T-helper 17 cell (primary cell): ENCODE measurements around the gene ELOVL7. TPM values are rescaled to one million over a fixed set of nuclear protein-coding genes. Genes with fewer than 3 reads are reported as not detected.
"Not testable (repeated sequence)": the region's sequence is repeated elsewhere in the genome, so short reads cannot be mapped to it uniquely, and the experiment has no call there.

Experiments
- ATAC-seq: fragments of 150-1000 bp; cut with Tn5 transposase; 2 replicates; pipeline ENCODE4 v1.10.0; 2021; ENCODE audit warnings: mild to moderate bottlenecking, moderate library complexity
- DNase-seq, 3 donors: peaks; one replicate each; pipeline versions ENCODE4 v3.0.0 to v3.0.0-alpha.2; 2020 to 2021
- H3K9me3 ChIP-seq: one replicate; pipeline ENCODE4 v1.7.0; 2013; ENCODE audit warnings: low read length, mild to moderate bottlenecking; ENCODE audit not compliant: control insufficient read depth, poor library complexity, severe bottlenecking
- H3K27ac Mint-ChIP-seq: one replicate; pipeline ENCODE4 v1.8.0; 2022; ENCODE audit warnings: mild to moderate bottlenecking, moderate library complexity, mixed read lengths
- H3K27me3 Mint-ChIP-seq: one replicate; pipeline ENCODE4 v1.8.0; 2022; ENCODE audit warnings: mixed read lengths
- H3K36me3 Mint-ChIP-seq: one replicate; pipeline ENCODE4 v1.8.0; 2022; ENCODE audit warnings: low read depth, mixed read lengths
- H3K4me1 Mint-ChIP-seq: one replicate; pipeline ENCODE4 v1.8.0; 2022; ENCODE audit warnings: mild to moderate bottlenecking, mixed read lengths
- H3K4me3 Mint-ChIP-seq: one replicate; pipeline ENCODE4 v1.8.0; 2022; ENCODE audit warnings: mild to moderate bottlenecking, moderate library complexity, mixed read lengths
- total RNA-seq, 4 donors: library from RNA in 2 of 4; stranded (reverse) in 2 of 4; gene quantifications; one replicate each; pipeline ENCODE4 v1.2.3 and lab custom pipeline; 2022 to 2026

Gene ELOVL7
- total RNA-seq, 2 donors from 2014 or later, result 2.0 to 40.1 TPM

DNA sequence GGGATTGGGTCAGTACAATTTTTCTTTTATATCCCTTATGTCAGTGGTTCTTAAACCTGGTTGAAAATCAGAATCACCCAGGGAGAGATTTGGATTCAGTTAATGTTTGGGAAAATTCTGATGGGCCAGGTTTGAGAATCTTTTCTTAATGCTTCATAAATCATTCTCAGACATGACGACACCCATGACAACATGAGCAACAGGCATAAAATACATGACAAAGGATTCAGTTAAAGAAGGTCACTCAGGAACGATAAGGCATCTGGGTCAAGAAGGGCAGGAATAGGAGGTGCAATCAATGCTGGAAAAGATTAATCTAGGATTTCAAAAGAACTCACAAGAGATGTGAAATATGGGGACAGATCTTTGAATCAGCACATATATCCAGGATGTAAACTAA, 41.8 kb downstream of the ELOVL7 start:
- DNase-seq (no peak), ATAC-seq (no peak)
- Mint-ChIP-seq H3K4me3 (no peak overlapping the region), H3K36me3 (peaks cover 3% of the 10 kb centered on the region), H3K27ac (no peak overlapping the region), H3K4me1 (no peaks in the 10 kb centered on the region), H3K27me3 (peaks cover 6% of the 10 kb centered on the region)
- no peaks in the 10 kb centered on the region for H3K9me3 ChIP-seq

DNA sequence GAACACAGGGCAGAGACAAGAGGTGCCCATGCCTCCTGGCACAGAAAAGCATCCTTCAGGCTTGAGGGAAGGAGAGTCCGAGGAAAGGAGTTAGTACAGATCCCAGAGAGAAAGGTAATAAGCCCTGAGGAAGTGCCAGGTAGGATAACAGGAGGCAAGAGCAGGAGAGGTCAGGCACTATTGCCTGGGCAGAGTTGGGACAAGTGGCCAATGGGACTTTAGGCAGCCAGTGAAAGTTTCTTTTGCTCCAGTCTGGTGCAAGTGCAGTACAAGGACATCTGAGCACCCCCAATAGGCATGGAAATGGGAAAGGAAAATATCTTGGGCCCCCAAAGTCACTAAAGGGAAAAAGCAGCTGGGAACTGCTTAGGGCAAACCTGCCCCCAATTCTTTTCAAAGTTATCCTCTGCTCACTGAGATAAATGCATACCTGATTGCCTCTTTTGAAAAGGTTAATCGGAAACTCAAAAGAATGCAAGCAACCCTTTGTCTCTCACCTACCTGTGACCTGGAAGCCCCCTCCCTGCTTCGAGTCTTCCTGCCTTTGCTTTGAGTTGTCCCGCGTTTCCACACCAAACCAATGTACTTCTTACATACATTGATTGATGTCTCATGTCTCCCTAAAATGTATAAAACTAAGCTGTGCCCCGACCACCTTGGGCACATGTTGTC, 46.5 kb downstream of the ELOVL7 start:
- H3K9me3 ChIP-seq, result no peaks in the 10 kb centered on the region
- H3K27me3 Mint-ChIP-seq, result peaks cover 24% of the 10 kb centered on the region
- no peak overlapping the region for H3K27ac Mint-ChIP-seq
- no peak overlapping the region for H3K4me3 Mint-ChIP-seq
- H3K4me1 Mint-ChIP-seq, result no peaks in the 10 kb centered on the region
- no peak for DNase-seq
- no peak for ATAC-seq
- H3K36me3 Mint-ChIP-seq, result peaks cover 3% of the 10 kb centered on the region

DNA sequence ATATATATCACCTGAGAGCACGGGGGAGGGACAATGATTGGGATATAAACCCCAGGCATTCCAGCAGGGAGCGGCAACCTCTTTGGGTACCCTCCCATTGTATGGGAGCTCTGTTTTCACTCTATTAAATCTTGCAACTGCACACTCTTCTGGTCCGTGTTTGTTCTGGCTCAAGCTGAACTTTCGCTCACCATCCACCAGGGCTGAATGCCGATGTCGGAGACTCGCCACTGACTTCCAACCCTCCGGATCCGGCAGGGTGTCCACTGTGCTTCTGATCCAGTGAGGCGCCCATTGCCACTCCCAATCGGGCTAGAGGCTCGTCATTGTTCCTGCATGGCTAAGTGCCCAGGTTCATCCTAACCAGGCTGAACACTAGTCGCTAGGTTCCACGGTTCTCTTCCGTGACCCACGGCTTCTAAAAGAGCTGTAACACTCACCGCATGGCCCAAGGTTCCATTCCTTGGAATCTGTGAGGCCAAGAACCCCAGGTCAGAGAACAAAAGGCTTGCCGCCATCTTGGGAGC, 48.6 kb downstream of the ELOVL7 start:
- H3K27ac Mint-ChIP-seq, H3K4me1 Mint-ChIP-seq: not testable (repeated sequence)
- peaks cover 35% of the 10 kb centered on the region for H3K27me3 Mint-ChIP-seq

DNA sequence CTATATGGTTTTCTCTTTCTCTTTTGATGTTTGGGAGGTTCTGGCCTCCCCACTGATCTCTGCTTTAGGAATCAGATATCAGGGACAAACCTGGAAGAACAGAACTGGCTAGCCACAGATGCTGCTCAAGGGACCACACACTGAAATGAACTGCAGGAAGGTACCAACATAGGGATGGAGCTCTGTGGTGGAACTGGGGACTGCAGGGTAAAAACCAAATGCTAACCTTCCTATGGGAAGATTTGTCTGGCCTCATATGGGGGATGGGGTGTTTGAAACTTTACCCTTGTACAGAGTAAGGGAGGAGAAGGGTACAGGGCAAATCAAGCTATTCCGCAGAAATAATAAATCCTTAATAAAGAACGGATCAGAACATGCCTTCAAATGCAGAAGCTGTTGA, 49.4 kb downstream of the ELOVL7 start:
- Mint-ChIP-seq H3K4me1 (peaks cover 4% of the 10 kb centered on the region), H3K27ac (no peak overlapping the region), H3K27me3 (peaks cover 35% of the 10 kb centered on the region), H3K36me3 (peaks cover 3% of the 10 kb centered on the region), H3K4me3 (no peak overlapping the region)
- no peaks in the 10 kb centered on the region for H3K9me3 ChIP-seq
- ATAC-seq, result no peak
- no peak for DNase-seq

More for the DNA sequence above, 48.6 kb downstream of the ELOVL7 start:
- H3K4me3 Mint-ChIP-seq, H3K9me3 ChIP-seq, ATAC-seq, H3K36me3 Mint-ChIP-seq, DNase-seq: not testable (repeated sequence)

DNA sequence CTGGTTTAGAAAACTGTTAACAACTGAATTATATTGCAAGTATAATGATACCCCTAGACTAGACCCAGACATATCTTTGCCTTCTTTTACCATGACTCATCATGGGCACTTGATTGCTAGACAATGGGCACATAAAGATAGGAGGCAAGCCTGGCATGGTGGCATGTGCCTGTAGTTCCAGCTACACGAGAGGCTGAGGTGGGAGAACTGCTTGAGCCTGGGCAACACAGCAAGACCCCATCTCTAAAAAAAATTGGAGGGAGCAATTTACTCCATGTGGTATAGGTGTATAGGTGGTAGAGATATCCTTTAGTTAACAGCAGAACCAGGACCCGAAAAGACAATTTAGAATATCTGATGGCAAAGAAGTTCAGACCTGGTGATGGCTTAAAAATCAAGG, 51.6 kb downstream of the ELOVL7 start:
- Mint-ChIP-seq H3K36me3 (no peaks in the 10 kb centered on the region), H3K27me3 (peaks cover 28% of the 10 kb centered on the region), H3K27ac (no peak overlapping the region), H3K4me1 (peaks cover 4% of the 10 kb centered on the region), H3K4me3 (no peak overlapping the region)
- no peak for DNase-seq
- no peaks in the 10 kb centered on the region for H3K9me3 ChIP-seq
- no peak for ATAC-seq

DNA sequence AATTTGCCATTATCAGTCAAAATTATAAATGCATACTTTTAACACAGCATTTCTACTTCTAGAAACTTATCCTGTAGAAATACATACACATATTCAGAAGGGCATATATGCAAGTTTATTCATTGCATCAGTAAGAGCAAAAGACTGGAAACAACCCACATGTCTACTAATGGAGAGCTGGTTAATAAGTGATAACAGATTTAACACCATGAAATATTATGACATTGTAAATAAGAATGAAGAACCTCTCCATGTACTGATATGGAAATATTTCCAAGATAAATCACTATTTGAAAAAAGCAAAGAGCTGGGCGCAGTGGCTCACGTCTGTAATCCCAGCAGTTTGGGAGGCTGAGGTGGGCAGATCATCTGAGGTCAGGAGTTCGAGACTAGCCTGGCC, 54.5 kb downstream of the ELOVL7 start:
- Mint-ChIP-seq H3K36me3 (no peaks in the 10 kb centered on the region), H3K4me1 (peaks cover 4% of the 10 kb centered on the region), H3K27me3 (peaks cover 23% of the 10 kb centered on the region), H3K27ac (no peak overlapping the region), H3K4me3 (no peak overlapping the region)
- H3K9me3 ChIP-seq, result no peaks in the 10 kb centered on the region
- ATAC-seq, result no peak
- no peak for DNase-seq

DNA sequence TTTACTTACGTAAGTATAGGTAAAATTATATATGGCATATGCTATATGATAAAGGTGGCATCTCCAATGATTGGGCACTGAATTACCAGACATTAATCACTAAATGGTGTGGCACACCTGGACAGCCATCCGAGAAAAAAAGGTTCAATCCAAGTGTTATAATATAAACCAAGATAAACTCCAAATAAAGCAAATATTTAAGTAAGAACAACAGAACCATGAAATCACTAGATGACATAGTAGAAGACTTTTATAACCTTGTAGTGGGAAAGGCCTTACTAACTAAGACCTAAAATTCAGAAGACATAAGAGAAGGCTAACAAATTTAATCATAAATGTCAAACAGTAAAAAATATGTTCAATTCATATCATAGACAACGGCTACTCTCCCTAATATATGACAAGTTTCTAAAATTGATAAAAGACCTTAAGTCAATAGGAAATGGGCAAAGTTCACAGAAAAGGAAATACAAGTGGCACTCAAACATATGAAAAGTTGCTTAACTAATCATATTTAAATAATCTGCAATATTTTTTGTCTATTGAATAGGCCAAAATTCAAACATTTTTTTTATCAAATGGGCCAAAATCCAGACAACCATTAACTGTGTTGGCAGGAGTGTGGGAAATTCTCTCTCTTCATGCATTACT, 55.1 kb downstream of the ELOVL7 start:
- Mint-ChIP-seq H3K27me3 (peaks cover 17% of the 10 kb centered on the region), H3K4me1 (peaks cover 4% of the 10 kb centered on the region), H3K4me3 (no peak overlapping the region), H3K36me3 (no peaks in the 10 kb centered on the region), H3K27ac (no peak overlapping the region)
- no peak for DNase-seq
- no peak for ATAC-seq
- H3K9me3 ChIP-seq, result no peaks in the 10 kb centered on the region

DNA sequence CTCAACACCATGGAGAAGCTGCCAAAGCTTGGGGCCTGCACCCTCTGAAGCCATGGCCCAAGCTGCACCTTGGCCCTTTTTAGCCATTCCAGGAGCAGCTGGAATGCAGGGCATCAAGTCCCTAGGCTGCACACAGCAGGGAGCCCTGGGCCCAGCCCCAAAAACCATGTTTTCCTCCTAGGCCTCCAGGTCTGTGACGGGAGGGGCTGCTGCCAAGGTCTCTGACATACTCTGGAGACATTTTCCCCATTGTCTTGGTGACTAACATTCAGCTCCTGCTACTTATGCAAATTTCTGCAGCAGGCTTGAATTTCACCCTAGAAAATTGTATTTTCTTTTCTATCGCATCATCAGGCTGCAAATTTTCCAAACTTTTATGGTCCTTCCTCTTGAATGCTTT, 64.6 kb downstream of the ELOVL7 start:
- DNase-seq (no peak), ATAC-seq (no peak)
- Mint-ChIP-seq H3K4me3 (no peak overlapping the region), H3K27me3 (peaks cover 8% of the 10 kb centered on the region), H3K4me1 (no peaks in the 10 kb centered on the region), H3K36me3 (no peaks in the 10 kb centered on the region), H3K27ac (no peak overlapping the region)
- no peaks in the 10 kb centered on the region for H3K9me3 ChIP-seq

DNA sequence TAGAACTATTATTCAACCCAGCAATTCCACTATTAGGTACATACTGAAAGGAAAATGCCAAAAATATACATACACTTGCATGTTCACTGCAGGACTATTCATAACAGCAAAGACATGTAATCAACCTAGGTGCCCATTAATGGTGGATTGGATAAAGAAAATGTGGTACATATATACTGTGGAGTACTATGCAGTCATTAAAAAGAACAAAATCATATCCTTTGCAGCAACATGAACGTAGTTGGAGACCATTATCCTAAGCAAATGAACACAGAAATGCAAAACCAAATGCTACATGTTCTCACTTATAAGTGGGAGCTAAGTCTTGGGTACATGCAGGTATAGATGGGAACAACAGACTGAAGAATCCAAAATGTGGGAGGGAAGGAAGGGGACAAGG, 67.7 kb downstream of the ELOVL7 start:
- DNase-seq (no peak), ATAC-seq (no peak)
- H3K27me3 Mint-ChIP-seq, result peaks cover 15% of the 10 kb centered on the region
- no peaks in the 10 kb centered on the region for H3K36me3 Mint-ChIP-seq
- no peak overlapping the region for H3K4me3 Mint-ChIP-seq
- H3K9me3 ChIP-seq, result no peaks in the 10 kb centered on the region
- no peak overlapping the region for H3K27ac Mint-ChIP-seq
- H3K4me1 Mint-ChIP-seq, result no peaks in the 10 kb centered on the region

DNA sequence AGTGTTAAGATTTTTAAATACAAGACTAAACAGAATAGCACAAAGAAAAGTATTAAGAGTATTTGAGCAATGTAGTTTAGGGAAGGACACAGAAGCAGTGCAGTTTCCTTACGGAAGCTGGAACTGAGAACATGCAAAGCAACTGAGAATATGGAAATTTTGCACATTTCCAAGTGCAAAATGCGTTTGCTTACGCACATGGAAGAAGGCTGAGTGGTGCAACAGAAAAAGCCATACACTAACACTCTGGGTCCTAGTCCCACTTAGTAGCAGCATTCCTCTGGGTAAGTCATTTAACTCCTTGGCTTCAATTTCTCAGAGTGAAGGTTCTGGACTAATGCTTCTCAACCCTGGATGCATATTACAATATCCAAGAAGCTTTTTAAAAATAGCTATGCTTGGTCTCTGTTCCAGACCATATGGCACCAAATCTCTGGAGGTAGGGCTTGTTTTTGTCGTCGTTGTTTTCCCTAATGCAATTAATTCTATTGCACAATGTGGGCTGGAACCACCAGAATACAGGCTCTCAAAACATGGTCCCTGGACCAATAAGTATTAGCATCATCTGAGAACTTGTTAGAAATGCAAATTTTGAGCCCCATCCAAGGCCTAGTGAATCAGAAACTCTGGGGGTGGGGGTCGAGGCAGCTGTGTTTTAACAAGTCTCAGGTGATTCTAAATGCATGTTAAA, 78.9 kb downstream of the ELOVL7 start:
- no peaks in the 10 kb centered on the region for H3K4me1 Mint-ChIP-seq
- DNase-seq (no peak), ATAC-seq (no peak)
- H3K9me3 ChIP-seq, result no peaks in the 10 kb centered on the region
- no peaks in the 10 kb centered on the region for H3K36me3 Mint-ChIP-seq
- H3K27me3 Mint-ChIP-seq, result peaks cover 14% of the 10 kb centered on the region
- no peak overlapping the region for H3K4me3 Mint-ChIP-seq
- no peak overlapping the region for H3K27ac Mint-ChIP-seq

DNA sequence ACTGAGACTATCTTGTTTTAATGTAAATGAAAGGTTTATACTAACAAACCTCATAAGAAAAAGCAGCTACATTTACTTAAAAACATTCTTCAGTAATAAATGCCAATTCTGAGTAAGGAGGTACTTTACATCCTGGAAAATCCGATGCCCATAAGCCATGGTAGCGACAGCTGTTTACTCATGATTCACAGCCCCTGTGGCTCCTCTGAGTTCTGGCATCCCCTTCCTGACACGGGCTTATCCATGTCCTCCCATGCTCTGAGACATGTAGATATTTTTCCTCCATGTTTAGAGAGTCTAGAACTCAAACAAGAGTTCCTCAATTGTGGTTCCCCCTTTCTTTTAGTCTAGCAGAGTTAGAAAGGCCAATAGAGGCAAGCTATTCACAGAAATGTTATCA, 81.0 kb downstream of the ELOVL7 start:
- Mint-ChIP-seq H3K27ac (no peak overlapping the region), H3K27me3 (peaks cover 18% of the 10 kb centered on the region)

DNA sequence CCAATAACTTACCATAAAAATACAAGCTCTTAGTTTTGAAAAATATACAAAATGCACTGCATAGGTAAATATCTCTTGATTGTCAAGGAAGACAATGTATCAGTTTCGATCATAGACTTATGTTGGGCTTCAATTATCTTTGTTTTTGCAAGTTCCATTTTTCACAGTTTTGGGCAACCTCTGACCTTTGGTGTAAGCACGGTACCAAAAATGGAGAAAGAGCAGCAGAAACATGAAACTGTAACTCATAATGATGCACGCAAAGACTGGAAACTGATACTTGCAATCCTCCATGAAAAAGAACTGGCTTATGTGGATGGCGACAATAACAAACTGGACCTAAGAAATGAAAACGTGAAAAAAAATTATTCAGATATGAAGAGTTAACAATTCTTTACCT, 89.6 kb downstream of the ELOVL7 start:
- H3K4me1 Mint-ChIP-seq, result no peaks in the 10 kb centered on the region
- H3K27me3 Mint-ChIP-seq, result peaks cover 5% of the 10 kb centered on the region
- H3K36me3 Mint-ChIP-seq, result no peaks in the 10 kb centered on the region
- DNase-seq, result no peak
- no peak overlapping the region for H3K4me3 Mint-ChIP-seq
- ATAC-seq, result no peak
- H3K9me3 ChIP-seq, result no peaks in the 10 kb centered on the region
- no peak overlapping the region for H3K27ac Mint-ChIP-seq

More for the DNA sequence above, 81.0 kb downstream of the ELOVL7 start:
- H3K4me1 Mint-ChIP-seq, result no peaks in the 10 kb centered on the region
- DNase-seq (no peak), ATAC-seq (no peak)
- no peaks in the 10 kb centered on the region for H3K9me3 ChIP-seq
- H3K36me3 Mint-ChIP-seq, result no peaks in the 10 kb centered on the region
- no peak overlapping the region for H3K4me3 Mint-ChIP-seq

DNA sequence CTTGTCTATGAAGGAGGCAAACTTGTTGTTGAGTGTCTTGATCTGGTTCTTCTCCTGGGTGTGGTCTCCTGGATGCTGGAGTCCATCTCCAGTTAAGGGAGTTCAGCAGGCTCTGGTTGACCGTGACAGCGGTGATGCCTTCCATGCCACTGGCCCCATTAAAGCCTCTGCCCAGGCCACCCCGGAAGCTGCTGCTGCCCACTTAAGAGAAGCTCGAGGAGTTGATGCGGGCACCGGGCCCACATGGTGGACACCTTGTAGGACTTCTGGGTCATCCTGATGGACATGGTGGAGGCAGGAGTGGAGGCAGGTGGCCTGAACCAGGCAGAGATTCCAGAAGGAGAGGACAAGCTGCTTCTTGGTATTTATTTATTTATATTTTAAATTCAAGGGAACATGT, 99.4 kb downstream of the ELOVL7 start:
- Mint-ChIP-seq H3K36me3 (no peaks in the 10 kb centered on the region), H3K27ac (no peak overlapping the region), H3K27me3 (peaks cover 23% of the 10 kb centered on the region), H3K4me3 (no peak overlapping the region), H3K4me1 (no peaks in the 10 kb centered on the region)
- no peaks in the 10 kb centered on the region for H3K9me3 ChIP-seq
- ATAC-seq (no peak), DNase-seq (no peak)
